ACC112 (cell line): Measurements from ENCODE around the gene TYK2.
"Not testable (repeated sequence)": the region's sequence is repeated elsewhere in the genome, so short reads cannot be mapped to it uniquely, and the experiment has no call there.

Source experiments
- H2AFZ ChIP-seq: fragments of 200-600 bp; sonication (generic); one replicate; pipeline ENCODE4 v1.6.0; 2017; ENCODE audit warnings: antibody characterized with exemption, low read length; ENCODE audit not compliant: unreplicated experiment
- H3K27ac ChIP-seq: fragments of 200-600 bp; sonication (generic); 2 replicates; pipeline ENCODE4 v1.5.1; 2014; ENCODE audit warnings: low read depth, mild to moderate bottlenecking, antibody characterized with exemption, low read length, moderate library complexity
- H3K27me3 ChIP-seq: fragments of 200-600 bp; sonication (generic); 2 replicates; pipeline ENCODE4 v1.6.1; 2014; ENCODE audit warnings: mild to moderate bottlenecking, antibody characterized with exemption, low read length, moderate library complexity, mixed read lengths; ENCODE audit not compliant: insufficient read depth
- H3K36me3 ChIP-seq: fragments of 200-600 bp; sonication (generic); 2 replicates; pipeline ENCODE4 v1.6.1; 2016; ENCODE audit warnings: mild to moderate bottlenecking, antibody characterized with exemption, low read length, moderate library complexity, mixed read lengths; ENCODE audit not compliant: insufficient read depth
- H3K4me1 ChIP-seq: fragments of 200-600 bp; sonication (generic); one replicate; pipeline ENCODE4 v1.6.1; 2016; ENCODE audit warnings: low read length, mixed read lengths; ENCODE audit not compliant: insufficient read depth, unreplicated experiment, control insufficient read depth
- H3K4me3 ChIP-seq: fragments of 200-600 bp; sonication (generic); 2 replicates; pipeline ENCODE4 v1.5.1; 2014; ENCODE audit warnings: mild to moderate bottlenecking, low read depth, low read length
- H3K79me2 ChIP-seq: fragments of 200-600 bp; sonication (generic); one replicate; pipeline ENCODE4 v1.6.0; 2016; ENCODE audit warnings: low read length; ENCODE audit not compliant: control insufficient read depth, unreplicated experiment, insufficient read depth

TYK2 gene

GRCh38 chr19:10419200-10419645 is 38.9 kb upstream of the TYK2 start:
- peaks cover 31% of the 10 kb centered on the region; the same call in 1 of the 2 replicates for H3K27me3 ChIP-seq
- H3K36me3 ChIP-seq: no peaks in the 10 kb centered on the region
- peaks cover 28% of the 10 kb centered on the region for H3K4me1 ChIP-seq
- H2AFZ ChIP-seq: peak overlapping the region; percentile 43
- peak overlapping the region; percentile 79 for H3K4me3 ChIP-seq
- H3K79me2 ChIP-seq: no peaks in the 10 kb centered on the region
- no peak overlapping the region for H3K27ac ChIP-seq

GRCh38 chr19:10418485-10419199 is 38.3 kb upstream of the TYK2 start:
- peaks cover 31% of the 10 kb centered on the region; the same call in 1 of the 2 replicates for H3K27me3 ChIP-seq
- peak overlapping the region; percentile 79 for H3K4me3 ChIP-seq
- no peak overlapping the region for H3K27ac ChIP-seq

GRCh38 chr19:10418235-10418484 is 37.8 kb upstream of the TYK2 start:
- peak overlapping the region; percentile 79; the same call in 1 of the 2 replicates for H3K4me3 ChIP-seq
- no peak overlapping the region for H3K27ac ChIP-seq
- H3K36me3 ChIP-seq: no peaks in the 10 kb centered on the region
- H2AFZ ChIP-seq: no peak overlapping the region
- peaks cover 31% of the 10 kb centered on the region; the same call in 1 of the 2 replicates for H3K27me3 ChIP-seq
- no peaks in the 10 kb centered on the region for H3K79me2 ChIP-seq
- H3K4me1 ChIP-seq: peaks cover 21% of the 10 kb centered on the region

More at GRCh38 chr19:10418485-10419199, 38.3 kb upstream of the TYK2 start:
- H3K79me2 ChIP-seq: no peaks in the 10 kb centered on the region
- peaks cover 22% of the 10 kb centered on the region for H3K4me1 ChIP-seq
- H3K36me3 ChIP-seq: no peaks in the 10 kb centered on the region
- no peak overlapping the region for H2AFZ ChIP-seq

- Histone ChIP-seq H3K4me3 (no peak overlapping the region), H3K4me1 (peaks cover 21% of the 10 kb centered on the region), H3K27me3 (peaks cover 31% of the 10 kb centered on the region; the same call in 1 of the 2 replicates), H2AFZ (no peak overlapping the region), H3K27ac (no peak overlapping the region), H3K79me2 (no peaks in the 10 kb centered on the region), H3K36me3 (no peaks in the 10 kb centered on the region)
These were observed 37.3 kb upstream of the TYK2 start for GRCh38 chr19:10417541-10418234.

GRCh38 chr19:10416380-10417257 is 36.2 kb upstream of the TYK2 start:
- Histone ChIP-seq H3K4me3 (peak overlapping the region; percentile 82), H3K27me3 (peaks cover 28% of the 10 kb centered on the region; the same call in 1 of the 2 replicates), H2AFZ (peak overlapping the region; percentile 72), H3K4me1 (peaks cover 21% of the 10 kb centered on the region), H3K79me2 (no peaks in the 10 kb centered on the region), H3K27ac (no peak overlapping the region), H3K36me3 (no peaks in the 10 kb centered on the region)

- H3K4me3 ChIP-seq: peak overlapping the region; percentile 82
- H2AFZ ChIP-seq: peak overlapping the region; percentile 72
- H3K36me3 ChIP-seq: no peaks in the 10 kb centered on the region
- peaks cover 17% of the 10 kb centered on the region for H3K4me1 ChIP-seq
- no peaks in the 10 kb centered on the region for H3K79me2 ChIP-seq
- H3K27ac ChIP-seq: no peak overlapping the region
- peaks cover 23% of the 10 kb centered on the region; the same call in 1 of the 2 replicates for H3K27me3 ChIP-seq
These were observed 35.7 kb upstream of the TYK2 start for GRCh38 chr19:10416083-10416379.

GRCh38 chr19:10412257-10412977 is 32.0 kb upstream of the TYK2 start:
- H3K36me3 ChIP-seq: no peaks in the 10 kb centered on the region
- no peaks in the 10 kb centered on the region for H3K79me2 ChIP-seq
- H3K27ac ChIP-seq: no peak overlapping the region
- H3K27me3 ChIP-seq: peaks cover 6% of the 10 kb centered on the region; the same call in 1 of the 2 replicates
- H3K4me1 ChIP-seq: no peaks in the 10 kb centered on the region
- no peak overlapping the region for H3K4me3 ChIP-seq
- no peak overlapping the region for H2AFZ ChIP-seq

GRCh38 chr19:10411224-10411623 is 30.9 kb upstream of the TYK2 start:
- H3K4me1 ChIP-seq, H3K36me3 ChIP-seq, H3K27ac ChIP-seq, H2AFZ ChIP-seq, H3K79me2 ChIP-seq, H3K27me3 ChIP-seq, H3K4me3 ChIP-seq: not testable (repeated sequence)

GRCh38 chr19:10408511-10409283 is 28.3 kb upstream of the TYK2 start:
- Histone ChIP-seq H3K79me2 (no peaks in the 10 kb centered on the region), H3K4me1 (no peaks in the 10 kb centered on the region), H2AFZ (no peak overlapping the region), H3K27me3 (no peaks in the 10 kb centered on the region), H3K4me3 (no peak overlapping the region), H3K27ac (no peak overlapping the region), H3K36me3 (no peaks in the 10 kb centered on the region)
